Stromal cell of bone marrow (primary cell): Measurements from ENCODE around the gene NOP53.
"Not testable (repeated sequence)": the region's sequence is repeated elsewhere in the genome, so short reads cannot be mapped to it uniquely, and the experiment has no call there.

Experiments used
- DNase-seq: peaks from one replicate; pipeline ENCODE4 v3.0.0-alpha.2; 2012; ENCODE audit warnings: low read depth

Gene NOP53

GRCh38 chr19:47754206-47755064 is 9.1 kb downstream of the NOP53 start:
- DNase-seq, result no peak

- no peak for DNase-seq
These were observed 9.9 kb downstream of the NOP53 start for GRCh38 chr19:47755065-47755761.

- no peak for DNase-seq
These were observed 10.6 kb downstream of the NOP53 start for GRCh38 chr19:47755762-47756626.

- DNase-seq, result no peak
These were observed 11.2 kb downstream of the NOP53 start for GRCh38 chr19:47756627-47756929.

DNA sequence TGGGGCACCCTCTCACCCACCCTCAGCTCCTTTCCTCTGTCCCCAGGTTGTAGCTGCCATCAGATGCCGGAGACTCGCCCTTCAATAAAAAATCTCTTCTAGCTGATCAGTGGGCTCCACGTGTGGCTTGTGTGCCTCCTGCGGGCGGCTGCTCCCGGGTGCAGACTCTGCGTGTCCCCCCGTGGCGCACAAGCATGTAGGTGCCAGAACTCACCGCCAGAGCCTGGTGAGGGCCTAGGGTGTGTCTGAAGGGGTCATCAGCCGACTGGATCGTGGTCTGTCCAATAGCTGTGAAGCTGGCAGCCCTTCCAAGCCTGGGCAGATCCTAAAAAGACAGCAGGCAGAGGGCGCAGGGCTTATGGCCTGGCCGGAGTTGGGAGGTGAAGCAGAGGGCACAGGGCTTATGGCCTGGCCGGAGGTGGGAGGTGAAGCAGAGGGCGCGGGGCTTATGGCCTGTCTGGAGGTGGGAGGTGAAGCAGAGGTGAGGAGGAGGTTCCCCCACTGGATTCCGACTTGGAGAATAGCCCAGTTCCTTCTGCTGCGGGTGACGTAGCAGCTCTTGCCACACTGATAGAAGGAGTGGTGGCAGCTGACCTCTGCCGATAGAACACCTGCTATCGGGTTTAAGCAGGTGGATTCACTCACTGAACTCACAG is 11.7 kb downstream of the NOP53 start:
- DNase-seq, result no peak

DNA sequence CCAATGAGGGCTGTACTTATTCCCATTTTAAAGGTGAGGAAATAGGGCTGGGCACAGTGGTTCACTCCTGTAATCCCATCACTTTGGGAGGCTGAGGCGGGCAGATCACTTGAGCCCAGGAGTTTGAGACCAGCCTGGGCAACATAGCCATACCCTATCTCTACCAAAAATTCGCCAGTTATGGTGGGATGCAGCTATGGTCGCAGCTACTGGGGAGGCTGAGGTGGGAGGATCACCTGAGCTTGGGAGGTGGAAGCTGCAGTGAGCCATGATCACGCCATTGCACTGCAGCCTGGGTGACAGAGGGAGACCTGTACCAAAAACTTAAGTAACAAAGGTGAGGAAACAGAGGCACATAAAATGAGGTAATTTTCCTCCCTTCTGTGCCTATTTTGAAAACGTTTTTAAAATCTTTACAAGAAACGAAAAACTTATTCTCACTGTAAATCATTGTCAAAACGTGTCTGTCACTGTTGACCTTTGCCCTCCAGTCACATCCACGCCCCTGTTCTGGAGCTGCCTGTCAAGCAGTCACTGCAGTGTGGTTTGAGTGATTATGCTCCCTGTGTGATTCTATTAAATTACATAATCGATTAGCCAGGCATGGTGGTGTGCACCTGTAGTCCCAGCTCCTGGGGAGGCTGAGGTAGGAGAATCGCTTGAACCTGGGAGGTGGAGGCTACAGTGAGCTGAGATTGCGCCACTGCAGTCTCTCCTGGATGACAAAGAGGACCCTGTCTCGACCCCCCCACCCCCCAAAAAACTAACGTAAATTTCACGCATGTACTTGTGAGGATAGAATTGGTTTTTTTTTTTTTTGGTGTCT is 12.5 kb downstream of the NOP53 start:
- DNase-seq, result no peak

DNA sequence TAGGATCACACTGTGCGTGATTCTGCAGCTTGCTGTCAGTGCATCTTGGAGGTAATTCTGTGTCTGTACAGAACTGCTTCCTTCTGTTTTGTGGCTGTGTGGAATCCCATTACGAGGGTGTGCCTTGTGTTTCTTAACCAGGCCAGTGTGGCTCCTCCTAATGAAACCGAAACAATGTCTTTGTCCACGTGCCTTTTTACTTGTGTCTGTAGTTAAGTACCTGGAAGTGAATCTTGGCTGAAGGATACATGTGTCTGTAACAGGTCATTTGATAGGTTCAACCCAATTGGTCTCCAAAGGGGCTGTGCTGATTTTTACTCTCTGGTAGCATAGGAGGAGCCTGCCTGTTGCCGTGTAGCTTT is 13.1 kb downstream of the NOP53 start:
- no peak for DNase-seq

DNA sequence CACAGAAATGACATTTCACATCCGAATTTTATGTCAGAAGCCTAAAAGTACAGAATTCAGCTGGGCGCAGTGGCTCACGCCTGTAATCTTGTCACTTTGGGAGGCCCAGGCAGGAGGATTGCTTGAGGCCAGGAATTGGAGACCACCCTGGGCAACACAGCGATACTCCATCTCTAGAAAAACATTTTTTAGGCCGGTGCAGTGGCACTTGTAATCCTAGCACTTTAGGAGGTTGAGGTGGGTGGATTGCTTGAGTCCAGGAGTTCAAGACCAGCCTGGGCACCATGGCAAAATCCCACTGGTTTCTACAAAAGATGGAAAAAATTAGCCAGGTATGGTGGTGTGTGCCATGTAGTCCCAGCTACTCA is 15.3 kb downstream of the NOP53 start:
- no peak for DNase-seq

GRCh38 chr19:47761566-47761965 is 16.2 kb downstream of the NOP53 start:
- DNase-seq, result no peak

GRCh38 chr19:47762151-47762550 is 16.8 kb downstream of the NOP53 start:
- no peak for DNase-seq

- DNase-seq, result no peak
These were observed 17.4 kb downstream of the NOP53 start for GRCh38 chr19:47762615-47763308.

- DNase-seq, result not testable (repeated sequence)
These were observed 19.4 kb downstream of the NOP53 start for GRCh38 chr19:47764705-47765104.

- no peak for DNase-seq
These were observed 20.4 kb downstream of the NOP53 start for GRCh38 chr19:47765523-47766358.

DNA sequence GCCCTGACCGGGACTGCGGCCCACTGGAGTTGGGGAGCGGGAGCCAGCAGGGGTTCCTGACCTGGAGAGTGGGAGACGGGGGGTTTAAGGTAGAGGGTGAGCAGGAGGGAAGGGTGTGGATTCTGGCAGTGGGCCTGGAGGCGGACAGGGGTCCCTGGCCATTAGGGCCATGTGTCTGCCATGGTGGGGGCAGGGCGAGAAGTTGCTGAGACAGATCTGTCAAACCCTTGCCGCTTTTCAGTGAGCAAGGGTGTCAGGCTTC is 20.9 kb downstream of the NOP53 start:
- DNase-seq, result no peak

GRCh38 chr19:47766670-47767069 is 21.3 kb downstream of the NOP53 start:
- DNase-seq, result no peak

- DNase-seq, result no peak
These were observed 22.0 kb downstream of the NOP53 start for GRCh38 chr19:47767349-47767748.

GRCh38 chr19:47768604-47769003 is 23.3 kb downstream of the NOP53 start:
- DNase-seq, result no peak

GRCh38 chr19:47769534-47769933 is 24.2 kb downstream of the NOP53 start:
- DNase-seq, result no peak

GRCh38 chr19:47771291-47771690 is 25.9 kb downstream of the NOP53 start:
- DNase-seq, result not testable (repeated sequence)

- DNase-seq, result no peak
These were observed 31.2 kb downstream of the NOP53 start for GRCh38 chr19:47776568-47776967.
